Measurements from ENCODE around the gene GIPC1.
A peak's percentile ranks its signal among the peaks of the same experiment; 100 is the strongest.
"Not testable (repeated sequence)": the region's sequence is repeated elsewhere in the genome, so short reads cannot be mapped to it uniquely, and the experiment has no call there.

Gene GIPC1

DNA sequence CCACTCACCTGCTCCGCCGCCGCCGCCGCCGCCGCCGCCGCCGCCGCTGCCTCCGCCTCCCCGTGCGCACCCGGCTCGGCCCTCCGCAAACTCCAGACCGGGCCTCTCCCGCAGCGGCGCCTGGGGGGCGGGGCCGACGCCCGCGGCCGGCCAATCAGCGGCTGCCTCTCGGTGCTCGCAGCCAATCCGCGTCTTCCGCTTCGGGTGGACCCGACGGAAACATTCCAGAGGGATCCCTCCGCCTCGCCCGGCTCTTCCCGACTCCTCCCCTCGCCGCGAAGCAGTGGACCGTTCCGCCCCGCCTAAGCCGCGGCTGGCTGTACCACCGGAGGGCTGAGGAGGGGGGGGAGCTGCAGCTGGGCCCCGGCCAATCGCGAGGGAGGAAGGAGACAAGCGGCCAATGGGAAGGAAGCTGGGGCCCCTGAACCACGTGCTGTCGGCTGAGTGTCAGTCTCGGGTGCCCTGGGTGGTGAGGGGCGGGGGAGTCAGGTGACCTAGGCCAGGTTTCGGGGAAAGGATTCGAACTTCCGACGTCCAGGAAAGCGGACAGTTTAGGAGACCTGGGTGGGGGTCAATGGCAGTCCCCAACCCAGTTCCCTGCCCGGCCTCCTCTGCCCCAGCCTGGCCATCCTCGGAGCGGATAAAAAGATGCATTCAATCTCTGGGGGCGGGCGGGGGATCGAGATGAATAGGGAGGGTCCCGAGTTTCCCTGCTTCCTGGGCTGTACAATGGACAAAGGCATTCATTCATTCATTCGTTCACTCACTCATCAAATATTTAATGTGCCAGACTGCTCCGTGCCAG lies at the start of gene GIPC1:
TSS of gene GIPC1 (minus strand) at position 99 of the 805 bp plus-strand sequence. CDS start 13,151 bp downstream, outside the sequence.
- peak; percentile 66 to 73 for DNase-seq (ENCODE audit: low read depth in 1 of 2, low spot score in 1 of 2)

DNA sequence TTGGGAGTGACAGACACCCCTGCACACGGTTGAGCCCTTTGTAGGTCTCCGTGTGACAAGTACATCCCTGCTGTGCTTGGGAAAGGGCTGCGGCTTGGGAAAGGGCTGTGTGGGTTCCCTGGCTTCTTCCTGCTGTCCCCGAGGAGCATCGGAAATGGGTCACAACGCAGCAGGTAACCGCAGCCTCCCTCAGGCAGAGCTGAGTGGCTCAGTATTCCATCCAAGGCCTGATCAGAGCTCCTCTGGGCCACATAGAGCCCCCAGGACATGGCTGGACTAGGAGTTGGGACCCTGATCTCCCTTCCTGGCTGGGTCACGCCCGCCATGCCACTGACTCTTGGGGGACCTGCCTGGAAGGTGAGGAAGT lies 49.8 kb upstream of the GIPC1 start:
- no peak for DNase-seq (ENCODE audit: low read depth in 1 of 2, low spot score in 1 of 2)

DNA sequence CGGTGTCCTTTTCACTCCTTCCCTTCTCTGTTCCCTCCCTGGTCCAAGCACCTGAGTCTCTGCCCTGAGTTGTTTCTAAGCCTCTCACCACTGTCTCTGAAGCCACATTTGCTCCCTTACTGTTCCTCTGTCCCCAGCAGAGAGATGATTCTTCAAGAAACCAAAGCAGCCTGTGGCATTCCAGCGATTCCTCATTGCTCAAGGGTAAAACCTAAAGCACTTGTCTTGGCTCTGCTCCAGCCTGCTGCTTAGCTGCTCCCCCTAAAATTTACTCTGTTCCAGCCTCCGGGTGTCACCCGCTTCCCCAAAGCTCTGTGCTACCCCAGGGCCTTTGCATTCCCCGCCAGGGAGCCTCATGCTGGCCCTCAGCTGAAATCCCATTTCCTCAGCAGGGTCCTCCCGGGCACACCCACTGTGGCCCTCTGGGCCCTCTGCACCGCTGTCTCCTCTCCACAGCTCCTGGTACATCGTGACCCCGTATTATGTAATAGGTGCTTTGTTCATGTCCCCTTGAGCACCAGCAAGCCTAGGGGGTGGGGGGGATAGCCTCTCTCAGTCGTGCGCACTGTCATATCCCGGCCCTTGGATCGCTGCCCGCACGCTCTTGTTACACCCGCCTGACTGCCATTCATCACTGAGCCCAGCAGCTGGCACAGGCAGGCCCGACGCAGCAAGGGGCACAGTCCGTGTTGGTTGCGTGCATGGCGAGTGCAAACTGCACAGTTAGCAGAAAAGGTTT lies 49.2 kb upstream of the GIPC1 start:
- DNase-seq (ENCODE audit: low read depth in 1 of 2, low spot score in 1 of 2): no peak

- no peak for DNase-seq (ENCODE audit: low read depth in 1 of 2, low spot score in 1 of 2)
These were observed 48.1 kb upstream of the GIPC1 start for GRCh38 chr19:14544047-14544446.

GRCh38 chr19:14542711-14543328 lies 46.9 kb upstream of the GIPC1 start:
- no peak for DNase-seq (ENCODE audit: low read depth in 1 of 2, low spot score in 1 of 2)

DNA sequence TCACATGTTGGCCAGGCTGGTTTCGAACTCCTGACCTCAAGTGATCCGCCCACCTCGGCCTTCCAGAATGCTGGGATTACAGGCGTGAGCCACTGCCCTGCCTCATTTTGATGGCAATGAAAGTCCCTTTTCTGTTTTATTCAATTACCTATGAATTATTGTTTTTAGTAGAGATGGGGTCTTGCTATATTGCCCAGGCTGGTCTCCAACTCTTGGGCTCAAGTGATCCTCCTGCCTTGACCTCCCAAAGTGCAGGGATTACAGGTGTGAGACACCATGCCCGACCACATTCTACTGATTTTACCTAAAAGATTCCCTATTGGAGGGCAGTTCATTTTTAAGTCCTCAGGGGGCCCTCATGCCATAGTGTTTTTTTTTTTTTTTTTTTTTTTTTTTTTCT lies 46.1 kb upstream of the GIPC1 start:
- not testable (repeated sequence) for DNase-seq (ENCODE audit: low read depth in 1 of 2, low spot score in 1 of 2)

GRCh38 chr19:14540741-14541525 lies 45.0 kb upstream of the GIPC1 start:
- DNase-seq (ENCODE audit: low read depth in 1 of 2, low spot score in 1 of 2): no peak

DNA sequence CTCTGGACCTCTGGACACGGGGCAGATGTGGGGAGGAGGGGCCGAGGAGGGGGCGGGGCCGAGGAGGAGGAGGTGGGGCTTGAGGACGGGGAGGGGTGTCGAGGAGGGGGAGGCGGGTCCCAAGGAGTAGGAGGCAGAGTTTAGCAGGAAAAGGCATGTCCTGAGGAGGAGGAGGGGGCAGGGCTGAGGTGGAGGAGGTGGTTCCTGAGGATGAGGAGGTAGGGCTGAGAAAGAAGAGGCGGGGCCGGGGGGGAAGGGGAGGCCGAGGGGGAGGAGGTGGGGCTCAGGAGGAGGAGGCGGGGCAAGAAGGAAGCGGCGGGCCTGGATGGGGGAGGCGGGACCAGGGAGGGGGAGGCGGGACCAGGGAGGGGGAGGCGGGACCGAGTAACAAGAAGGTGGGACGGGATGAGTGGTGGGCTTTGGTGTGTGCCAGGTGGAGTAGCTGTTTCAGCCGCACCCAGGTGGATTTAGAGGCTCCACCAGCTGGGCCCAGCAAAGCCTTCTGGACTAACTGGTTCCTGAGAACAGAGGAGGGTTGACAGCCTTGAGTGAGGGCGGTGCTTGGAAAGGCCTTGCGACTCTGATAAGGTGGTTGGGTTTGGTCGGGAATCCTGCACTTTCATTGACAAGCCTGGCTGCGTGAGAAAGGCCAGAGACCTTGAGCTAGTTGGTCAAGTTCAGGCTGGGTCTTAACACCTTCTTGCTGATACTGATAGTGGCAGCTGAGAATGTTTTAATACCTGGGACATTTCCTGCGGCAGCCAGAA lies 41.2 kb upstream of the GIPC1 start:
- DNase-seq (ENCODE audit: low read depth in 1 of 2, low spot score in 1 of 2): no peak

GRCh38 chr19:14533450-14533849 lies 37.5 kb upstream of the GIPC1 start:
- DNase-seq (ENCODE audit: low read depth in 1 of 2, low spot score in 1 of 2): no peak

DNA sequence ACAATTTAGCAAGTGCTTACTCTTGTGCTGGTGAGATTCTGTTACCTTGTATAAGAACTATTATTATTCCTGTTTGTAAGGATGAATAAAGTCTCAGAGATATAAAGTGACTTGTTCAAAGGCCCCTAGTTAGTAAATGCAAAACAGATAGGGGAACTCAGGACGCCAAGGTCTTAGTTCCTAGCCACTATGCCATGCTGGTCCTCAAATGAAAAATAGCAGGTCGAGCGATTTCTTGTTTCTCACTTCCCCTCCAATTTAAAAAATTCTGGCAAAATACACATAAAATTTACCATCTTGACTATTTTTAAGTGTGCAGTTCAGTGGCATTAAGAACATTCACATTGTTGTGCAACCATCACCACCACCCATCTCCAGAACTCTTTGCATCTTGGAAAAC lies 34.6 kb upstream of the GIPC1 start:
- DNase-seq (ENCODE audit: low read depth in 1 of 2, low spot score in 1 of 2): no peak

DNA sequence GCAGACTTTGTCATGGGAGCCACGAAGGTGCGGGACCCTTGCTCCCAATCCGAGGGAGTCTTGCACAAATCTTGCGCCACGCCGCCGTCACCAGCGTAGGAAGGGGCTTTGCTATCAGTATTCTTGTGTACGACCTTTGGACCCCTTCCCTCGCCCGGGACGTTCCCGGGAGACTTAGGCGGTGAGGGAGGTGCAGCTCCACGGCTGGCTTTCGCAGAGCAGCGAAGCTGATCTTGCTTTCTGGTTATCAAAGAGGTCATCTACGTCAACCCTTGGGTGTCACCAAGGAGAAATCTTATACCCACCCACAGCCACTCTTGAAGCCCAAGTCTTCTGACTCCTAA lies 34.0 kb upstream of the GIPC1 start:
- peak in 1 of 2 donors; percentile 29 for DNase-seq (ENCODE audit: low read depth in 1 of 2, low spot score in 1 of 2)

DNA sequence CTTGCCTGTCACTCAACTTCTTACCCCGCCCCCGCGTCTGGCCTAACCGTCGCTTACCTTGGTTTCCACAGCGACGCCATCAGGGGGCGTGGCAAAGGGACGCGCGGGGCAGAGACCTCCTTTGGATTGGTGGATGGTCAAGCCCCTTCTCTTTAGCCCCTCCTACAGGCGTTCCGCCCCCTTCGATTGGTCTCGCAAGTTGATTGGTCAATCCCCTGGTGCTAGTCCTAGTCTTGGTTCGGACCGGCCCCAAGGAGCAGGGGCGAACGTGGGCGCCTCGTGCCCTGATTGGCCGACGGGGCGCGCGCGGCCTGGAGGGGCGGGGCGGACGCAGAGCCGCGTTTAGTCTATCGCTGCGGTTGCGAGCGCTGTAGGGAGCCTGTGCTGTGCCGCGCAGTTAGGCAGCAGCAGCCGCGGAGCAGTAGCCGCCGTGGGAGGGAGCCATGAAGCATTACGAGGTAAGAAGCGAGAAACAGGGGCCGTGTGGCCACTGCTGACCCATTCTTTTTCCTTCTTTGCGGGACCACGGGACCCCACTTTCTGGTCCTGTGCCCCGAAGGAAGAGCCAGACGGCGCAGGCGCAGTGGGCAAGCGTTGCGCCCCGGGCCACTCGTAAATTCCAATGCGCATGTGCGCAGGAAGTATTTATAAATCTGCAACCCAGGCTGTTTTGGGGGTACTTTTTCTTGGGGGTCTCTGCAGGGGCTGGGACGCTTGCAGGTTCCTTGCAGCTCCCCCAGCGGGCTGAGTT lies 33.5 kb upstream of the GIPC1 start, which contains the start of gene TECR:
TSS of gene TECR (plus strand) at position 341 of the 751 bp plus-strand sequence. CDS start at position 444, 103 bp downstream.
- DNase-seq (ENCODE audit: low read depth in 1 of 2, low spot score in 1 of 2): peak; percentile 99 to 100

GRCh38 chr19:14528419-14529253 lies 32.7 kb upstream of the GIPC1 start:
- DNase-seq (ENCODE audit: low read depth in 1 of 2, low spot score in 1 of 2): no peak

DNA sequence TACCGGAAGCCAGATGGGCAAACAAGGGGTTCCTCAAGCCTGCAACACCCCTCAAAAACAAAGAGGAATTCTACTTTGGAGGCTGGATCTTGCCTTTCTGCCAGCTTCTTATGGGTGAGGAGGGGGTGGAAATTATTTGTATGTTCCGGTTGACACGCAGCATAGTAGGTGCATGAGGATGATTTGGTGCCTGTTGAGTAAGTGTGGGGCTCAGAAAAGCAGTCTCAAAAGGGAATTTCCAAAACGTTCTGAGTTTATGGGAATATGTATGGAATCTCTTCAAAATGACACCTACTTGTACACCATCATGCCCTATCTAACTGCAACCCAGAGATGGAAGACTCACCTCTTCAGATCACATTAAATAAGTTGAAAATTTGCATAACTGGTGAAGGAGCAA lies 30.5 kb upstream of the GIPC1 start:
- no peak for DNase-seq (ENCODE audit: low read depth in 1 of 2, low spot score in 1 of 2)

GRCh38 chr19:14525729-14526128 lies 29.8 kb upstream of the GIPC1 start:
- no peak for DNase-seq (ENCODE audit: low read depth in 1 of 2, low spot score in 1 of 2)

GRCh38 chr19:14520543-14520942 lies 24.6 kb upstream of the GIPC1 start:
- DNase-seq (ENCODE audit: low read depth in 1 of 2, low spot score in 1 of 2): no peak

- no peak for DNase-seq (ENCODE audit: low read depth in 1 of 2, low spot score in 1 of 2)
These were observed 24.0 kb upstream of the GIPC1 start for GRCh38 chr19:14519860-14520407.

GRCh38 chr19:14519245-14519859 lies 23.4 kb upstream of the GIPC1 start:
- DNase-seq (ENCODE audit: low read depth in 1 of 2, low spot score in 1 of 2): no peak

Measured in activated CD4-positive, alpha-beta T cell treated with anti-CD3 and anti-CD28 coated beads, Interleukin-2, amount 50 U/mL, for 24 hours (primary cell).